ENCODE measurements around the gene KNTC1.

The KNTC1 gene

DNA sequence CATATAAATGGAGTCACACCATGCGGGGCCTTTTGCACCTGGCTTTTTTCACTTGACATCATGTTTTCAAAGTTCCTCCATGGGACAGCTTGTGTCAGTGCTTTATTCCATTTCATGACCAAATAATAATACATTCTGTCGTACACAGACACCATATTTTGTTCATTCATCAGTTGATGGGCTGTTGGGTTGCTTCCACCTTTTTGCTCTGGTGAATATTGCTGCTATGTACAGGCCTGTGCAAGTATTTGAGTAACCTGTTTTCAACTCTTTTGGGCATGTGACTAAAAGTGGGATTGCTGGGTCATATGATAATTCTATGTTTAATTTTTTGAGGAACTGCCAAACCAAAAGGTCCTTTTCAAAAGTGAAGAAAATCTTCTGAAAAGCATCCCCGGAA is 129.2 kb downstream of the KNTC1 start:
- no peak for DNase-seq

- DNase-seq, result no peak
These were observed 132.5 kb downstream of the KNTC1 start for GRCh38 chr12:122659579-122659978.

DNA sequence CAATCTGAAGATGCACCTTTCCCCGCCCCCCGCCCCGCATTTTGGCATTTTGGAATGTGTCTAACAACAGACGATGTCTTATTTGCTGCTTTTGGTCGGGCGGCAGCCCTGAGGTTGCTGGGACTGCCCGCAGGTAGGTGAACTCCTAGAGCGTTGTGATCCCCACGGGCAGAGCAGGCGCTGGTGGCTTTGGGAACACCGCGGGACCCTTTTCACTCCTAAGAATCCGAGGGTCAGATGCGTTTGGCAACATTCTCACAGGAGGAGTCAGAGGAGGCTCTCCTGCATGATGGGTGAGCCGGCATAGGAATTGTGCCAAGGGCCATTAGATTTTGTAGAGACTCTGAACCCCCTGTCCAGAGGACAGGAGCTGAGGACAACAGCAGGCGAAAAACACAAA is 134.2 kb downstream of the KNTC1 start:
- no peak for DNase-seq

GRCh38 chr12:122661938-122662337 is 134.9 kb downstream of the KNTC1 start:
- DNase-seq, result no peak

DNA sequence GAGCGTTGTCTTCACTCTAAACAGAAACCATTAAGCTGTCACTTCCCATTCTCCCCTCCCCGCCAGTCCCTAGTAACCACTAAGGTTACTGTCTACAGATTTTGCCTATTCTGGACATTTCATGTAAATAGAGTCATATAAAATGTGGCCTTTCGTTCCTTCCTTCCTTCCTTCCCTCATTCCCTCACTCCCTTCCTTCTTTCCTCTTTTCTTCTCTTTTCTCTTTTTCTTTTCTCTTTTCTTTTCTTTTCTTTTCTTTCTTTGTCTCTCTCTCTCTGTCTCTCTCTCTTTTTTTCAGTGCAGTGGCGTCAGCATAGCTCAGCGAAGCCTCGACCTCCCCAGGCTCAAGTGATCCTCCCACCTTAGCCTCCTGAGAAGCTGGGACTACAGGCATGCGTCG is 138.3 kb downstream of the KNTC1 start:
- DNase-seq, result no peak

- DNase-seq, result no peak
These were observed 138.7 kb downstream of the KNTC1 start for GRCh38 chr12:122665759-122666158.

DNA sequence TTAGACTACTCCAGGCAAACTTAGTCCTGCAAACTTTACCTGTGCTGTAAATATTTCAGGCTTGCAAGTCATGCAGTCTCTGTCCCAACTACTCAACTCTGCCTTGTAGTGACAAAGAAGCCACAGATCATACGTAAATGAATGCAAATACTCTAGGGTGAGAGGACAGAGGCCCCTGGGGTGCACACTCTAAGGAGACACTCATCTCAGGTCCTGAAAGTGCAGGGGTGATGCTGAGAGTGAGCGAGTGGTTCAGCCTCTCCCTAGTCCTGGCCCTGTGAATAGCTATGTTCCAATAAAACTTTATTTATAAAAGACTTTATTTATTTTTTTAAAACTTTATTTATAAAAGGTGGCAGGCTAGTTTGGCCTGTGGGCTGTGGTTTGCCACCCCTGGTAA is 141.2 kb downstream of the KNTC1 start:
- no peak for DNase-seq

GRCh38 chr12:122669397-122670070 is 142.5 kb downstream of the KNTC1 start:
- DNase-seq, result no peak

DNA sequence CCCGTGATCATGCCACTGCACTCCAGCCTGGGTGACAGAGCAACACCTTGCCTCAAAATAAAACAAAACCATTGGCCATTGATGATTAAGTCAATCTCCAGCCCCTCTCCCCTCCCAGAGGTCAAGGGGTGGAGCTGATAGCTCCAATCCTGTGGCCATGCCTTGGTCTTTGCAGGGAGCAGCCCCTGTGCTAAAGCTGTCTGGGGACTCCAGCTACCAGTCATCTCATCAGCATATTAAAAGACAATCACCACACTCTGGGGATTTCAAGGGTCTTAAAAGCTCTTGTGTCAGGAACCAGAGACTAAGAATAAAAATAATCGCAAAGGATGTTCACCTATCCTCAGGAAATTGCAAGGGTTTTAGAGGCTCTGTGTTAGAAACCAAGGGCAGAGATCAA is 145.5 kb downstream of the KNTC1 start:
- DNase-seq, result no peak
